PC-9 (cell line): Measurements from ENCODE around the gene METTL9. TPM values are rescaled to one million over a fixed set of nuclear protein-coding genes. Genes with fewer than 3 reads are reported as not detected.
A peak's percentile ranks its signal among the peaks of the same experiment; 100 is the strongest.
"Not testable (repeated sequence)": the region's sequence is repeated elsewhere in the genome, so short reads cannot be mapped to it uniquely, and the experiment has no call there.

Experiments used
- BruUV-seq: library from RNA; stranded (reverse); fragments of 400-500 nt; replicated peaks from 2 replicates; lab custom pipeline; 2021; lab: Mats Ljungman, UMichigan
- CTCF ChIA-PET: fragments of 300-600 bp; sonication (Branson Sonifier 250); formaldehyde crosslinking; loops from one replicate; lab custom pipeline; 2022; ENCODE audit warnings: antibody characterized with exemption; lab: Charles Lee
- POLR2A ChIA-PET: fragments of 300-600 bp; sonication (Branson Sonifier 250); formaldehyde crosslinking; loops from one replicate; lab custom pipeline; 2022; ENCODE audit warnings: antibody characterized with exemption; ENCODE audit not compliant: unreplicated experiment; lab: Charles Lee
- DNase-seq, 2 experiments: peaks; one replicate each; pipeline versions ENCODE4 v3.0.0 to v3.0.0-alpha.2; 2015 to 2022; ENCODE audit warnings: mixed read lengths in 1 of 2
- H2AFZ ChIP-seq: fragments of 200-600 bp; sonication (generic); 2 replicates; pipeline ENCODE4 v1.8.1; 2017; ENCODE audit warnings: antibody characterized with exemption
- H3F3A ChIP-seq: fragments of 200-600 bp; sonication (generic); 2 replicates; pipeline ENCODE4 v1.8.1; 2017; ENCODE audit warnings: antibody characterized with exemption, mild to moderate bottlenecking, low read depth; ENCODE audit not compliant: insufficient read depth
- H3K27ac ChIP-seq: fragments of 200-600 bp; sonication (generic); 2 replicates; pipeline ENCODE4 v1.6.1; 2016; ENCODE audit warnings: mixed run types
- H3K27me3 ChIP-seq: fragments of 200-600 bp; sonication (generic); 2 replicates; pipeline ENCODE4 v1.6.1; 2016; ENCODE audit warnings: low read depth, mixed run types; ENCODE audit not compliant: insufficient read depth
- H3K36me3 ChIP-seq: fragments of 200-600 bp; sonication (generic); 2 replicates; pipeline ENCODE4 v1.6.1; 2016; ENCODE audit warnings: low read depth, mixed run types
- H3K4me1 ChIP-seq: fragments of 200-600 bp; sonication (generic); replicated peaks from 2 replicates; pipeline ENCODE4 v1.6.1; 2016; ENCODE audit warnings: mixed run types; ENCODE audit not compliant: insufficient read depth
- H3K4me2 ChIP-seq: fragments of 200-600 bp; sonication (generic); 2 replicates; pipeline ENCODE4 v1.6.1; 2017; ENCODE audit warnings: mixed run types
- H3K4me3 ChIP-seq: fragments of 200-600 bp; sonication (generic); 2 replicates; pipeline ENCODE4 v1.6.1; 2016; ENCODE audit warnings: mixed run types
- H3K79me2 ChIP-seq: fragments of 200-600 bp; sonication (generic); 2 replicates; pipeline ENCODE4 v1.6.1; 2017; ENCODE audit warnings: low read depth, mixed run types
- H3K9me2 ChIP-seq: fragments of 200-600 bp; sonication (generic); 2 replicates; pipeline ENCODE4 v1.8.1; 2017; ENCODE audit warnings: mild to moderate bottlenecking; ENCODE audit not compliant: insufficient read depth
- H3K9me3 ChIP-seq: fragments of 200-600 bp; sonication (generic); 2 replicates; pipeline ENCODE4 v1.8.1; 2016; ENCODE audit warnings: low read depth; ENCODE audit not compliant: insufficient read depth
- H4K20me1 ChIP-seq: fragments of 200-600 bp; sonication (generic); 2 replicates; pipeline ENCODE4 v1.8.1; 2017; ENCODE audit not compliant: insufficient read depth
- CTCF ChIP-seq: fragments of 200-600 bp; sonication (generic); conservative IDR thresholded peaks from 2 replicates; pipeline ENCODE4 v1.6.1; 2017; ENCODE audit warnings: mixed run types, antibody characterized with exemption, mild to moderate bottlenecking, moderate library complexity
- EZH2 ChIP-seq: fragments of 200-600 bp; sonication (generic); IDR thresholded peaks from 2 replicates; pipeline ENCODE4 v1.8.0; 2017; ENCODE audit warnings: antibody characterized with exemption, low read depth
- intact Hi-C: fragments of 100-400 bp; cut with micrococcal nuclease; formaldehyde crosslinking; loops from one replicate; pipeline ENCODE4 v1.10.0; 2022; ENCODE audit not compliant: unreplicated experiment
- total RNA-seq: library from RNA; stranded (reverse); gene quantifications from 2 replicates; pipeline ENCODE4 v1.2.3, GENCODE V29; 2021

The METTL9 gene
- total RNA-seq, 1 experiment from 2014 or later = 136 TPM

- intact Hi-C loops = no loop called here
- ChIA-PET POLR2A (interaction anchor here (0.6 to 0.7 kb wide), 2 partner anchors 28 to 608 kb away, joined by 3 to 4 read pairs; no protein-coding TSS in a partner anchor), CTCF (no interaction called here)
- Histone ChIP-seq H3K27me3 (no peaks in the 10 kb centered on the region), H3K79me2 (peaks cover 54% of the 10 kb centered on the region), H3K9me2 (no peaks in the 10 kb centered on the region), H3F3A (peaks cover 15% of the 10 kb centered on the region; the same call in 1 of the 2 replicates), H3K4me2 (peak overlapping the region; percentile 80), H3K4me1 (peaks cover 47% of the 10 kb centered on the region), H2AFZ (peak overlapping the region; percentile 76), H4K20me1 (peaks cover 3% of the 10 kb centered on the region; the same call in 1 of the 2 replicates), H3K27ac (peak overlapping the region; percentile 58), H3K9me3 (no peaks in the 10 kb centered on the region), H3K36me3 (no peaks in the 10 kb centered on the region), H3K4me3 (peak overlapping the region; percentile 74)
- no peak for TF ChIP-seq EZH2
- no peak for TF ChIP-seq CTCF
- BruUV-seq = TSS peak; percentile 34
- DNase-seq = peak; percentile 16 to 48
Measured at GRCh38 chr16:21600031-21600773, 825 bp downstream of the METTL9 start.

DNA sequence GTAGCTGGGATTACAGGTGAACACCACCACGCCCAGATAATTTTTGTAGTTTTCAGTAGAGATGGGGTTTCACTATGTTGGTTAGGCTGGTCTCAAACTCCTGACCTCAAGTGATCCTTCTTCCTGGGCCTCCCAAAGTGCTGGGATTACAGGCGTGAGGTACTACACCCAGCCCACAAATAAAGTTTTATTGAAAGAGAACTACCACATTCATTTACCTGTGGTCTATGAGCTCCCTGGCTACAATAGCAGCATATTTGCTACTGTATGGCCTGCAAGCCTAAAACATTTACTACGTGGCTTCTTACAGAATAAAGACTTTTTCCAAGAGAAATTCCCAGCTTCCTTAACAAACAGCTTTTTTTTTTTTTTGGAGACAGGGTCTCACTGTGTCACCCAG lies 3.4 kb downstream of the METTL9 start:
- Histone ChIP-seq H3K27me3 (no peaks in the 10 kb centered on the region), H3F3A (peaks cover 21% of the 10 kb centered on the region; the same call in 1 of the 2 replicates), H2AFZ (no peak overlapping the region), H3K4me2 (peak overlapping the region; percentile 80), H3K9me3 (no peaks in the 10 kb centered on the region), H4K20me1 (peaks cover 3% of the 10 kb centered on the region; the same call in 1 of the 2 replicates), H3K79me2 (peaks cover 80% of the 10 kb centered on the region), H3K4me3 (no peak overlapping the region; the same call in 1 of the 2 replicates), H3K36me3 (no peaks in the 10 kb centered on the region), H3K9me2 (no peaks in the 10 kb centered on the region), H3K4me1 (peaks cover 72% of the 10 kb centered on the region), H3K27ac (no peak overlapping the region)
- BruUV-seq = no TSS peak
- CTCF ChIA-PET = no interaction called here
- no peak for TF ChIP-seq CTCF
- TF ChIP-seq EZH2 = no peak
- POLR2A ChIA-PET = no interaction called here
- intact Hi-C loops = no loop called here
- no peak for DNase-seq

DNA sequence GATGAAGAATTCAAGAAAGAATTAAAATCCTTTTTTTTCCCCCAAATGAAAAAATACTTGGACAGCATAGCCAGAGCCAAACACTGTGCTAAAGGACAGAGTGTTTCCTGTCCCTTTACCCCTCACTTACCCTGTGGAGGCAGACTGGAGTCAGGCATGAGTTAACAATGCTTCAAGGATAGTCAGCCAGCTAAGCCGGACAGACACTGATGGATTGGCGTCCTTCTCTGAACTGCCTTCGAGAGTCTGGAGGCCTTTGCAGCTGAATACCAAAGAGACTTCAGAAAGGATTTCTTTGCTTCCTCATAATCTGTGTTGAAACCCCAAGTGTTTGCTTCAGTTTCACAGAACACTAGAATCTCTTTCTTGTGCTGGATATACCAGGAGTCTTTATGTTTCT lies 4.6 kb downstream of the METTL9 start:
- Histone ChIP-seq H2AFZ (no peak overlapping the region), H3K27ac (peak overlapping the region; percentile 9; the same call in 1 of the 2 replicates), H3K4me2 (peak overlapping the region; percentile 80), H3F3A (peaks cover 28% of the 10 kb centered on the region; the same call in 1 of the 2 replicates), H3K36me3 (no peaks in the 10 kb centered on the region), H3K4me3 (no peak overlapping the region), H4K20me1 (peaks cover 3% of the 10 kb centered on the region; the same call in 1 of the 2 replicates), H3K4me1 (peaks cover 77% of the 10 kb centered on the region), H3K27me3 (no peaks in the 10 kb centered on the region), H3K9me2 (no peaks in the 10 kb centered on the region), H3K9me3 (no peaks in the 10 kb centered on the region), H3K79me2 (peaks cover 92% of the 10 kb centered on the region)
- TF ChIP-seq EZH2 (no peak), CTCF (no peak)
- ChIA-PET POLR2A (no interaction called here), CTCF (no interaction called here)
- BruUV-seq = no TSS peak
- intact Hi-C loops = no loop called here
- DNase-seq = no peak

DNA sequence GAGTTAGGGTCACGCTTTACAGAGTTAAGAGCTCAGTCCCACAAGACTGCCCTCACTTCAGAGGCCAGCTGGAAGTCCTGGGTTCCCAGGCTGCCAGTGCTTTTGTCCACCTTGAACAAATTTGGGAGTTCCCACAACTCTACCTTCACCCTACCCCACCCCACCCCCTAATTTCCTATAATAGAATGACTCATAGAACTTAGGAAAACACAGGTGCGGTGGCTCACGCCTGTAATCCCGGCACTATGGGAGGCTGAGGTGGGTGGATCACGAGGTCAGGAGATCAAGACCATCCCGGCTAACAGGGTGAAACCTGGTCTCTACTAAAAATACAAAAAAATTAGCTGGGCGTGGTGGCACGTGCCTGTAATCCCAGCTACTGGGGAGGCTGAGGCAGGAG lies 6.5 kb downstream of the METTL9 start:
- DNase-seq = peak in 1 of 2 experiments; percentile 73
- Histone ChIP-seq H3K79me2 (peaks cover 100% of the 10 kb centered on the region), H3K4me2 (peak overlapping the region; percentile 47), H3K4me1 (peaks cover 96% of the 10 kb centered on the region), H3K4me3 (peak overlapping the region; percentile 7; the same call in 1 of the 2 replicates), H3K27ac (peak overlapping the region; percentile 70), H3F3A (peaks cover 41% of the 10 kb centered on the region)
- BruUV-seq, H3K9me3 ChIP-seq, H3K36me3 ChIP-seq, intact Hi-C loops, H3K9me2 ChIP-seq, CTCF ChIA-PET, H4K20me1 ChIP-seq, H3K27me3 ChIP-seq, H2AFZ ChIP-seq: not testable (repeated sequence)
- POLR2A ChIA-PET = interaction anchor here (0.7 kb wide), 1 partner anchor 11 kb away, joined by 4 read pairs; no protein-coding TSS in a partner anchor
